HG03175 (cell line): ENCODE results near the gene DNAH7.
"Not testable (repeated sequence)": the region's sequence is repeated elsewhere in the genome, so short reads cannot be mapped to it uniquely, and the experiment has no call there.

Experiments used
- ATAC-seq: cut with Tn5 transposase; IDR thresholded peaks from one replicate; pipeline ENCODE4 v1.9.1; 2021; ENCODE audit warnings: mild to moderate bottlenecking, moderate library complexity; ENCODE audit not compliant: unreplicated experiment

DNAH7 gene

DNA sequence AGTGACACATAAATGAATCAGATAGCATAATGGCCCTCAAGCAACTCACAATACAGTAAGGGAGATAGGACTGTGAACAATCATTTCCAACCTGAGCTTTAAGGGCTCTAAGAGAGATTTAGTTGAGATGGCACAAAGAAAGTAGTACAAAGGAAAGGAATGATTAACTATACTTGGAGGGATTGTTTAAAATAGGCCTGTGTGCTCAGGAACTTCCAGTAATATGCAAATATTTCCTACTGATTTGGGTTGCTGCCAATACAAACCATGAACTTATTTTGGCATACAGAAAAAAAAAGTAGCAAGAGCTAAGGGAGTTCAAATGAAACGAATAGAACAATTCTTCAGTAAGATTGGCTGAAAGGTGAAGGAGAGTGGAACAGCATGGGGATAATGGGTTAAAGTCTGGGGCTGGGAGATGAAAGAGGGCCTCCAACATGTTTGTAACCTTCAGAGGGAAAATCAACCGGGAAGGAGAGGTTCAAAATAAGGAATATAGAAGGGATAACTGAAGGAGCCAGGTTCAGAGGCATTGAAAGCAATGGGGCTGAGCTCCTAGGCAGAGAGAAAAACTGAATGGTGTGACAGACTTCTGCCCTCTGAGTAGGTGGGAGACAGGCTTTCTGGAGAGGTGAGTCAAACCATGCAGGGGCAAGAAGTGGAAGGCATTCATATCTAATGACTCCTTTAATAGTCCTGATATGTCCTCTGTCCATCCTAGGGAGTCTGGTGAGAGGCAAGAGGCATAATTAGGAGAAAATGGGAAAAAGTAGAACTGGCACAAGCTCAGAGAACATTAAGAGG, 83.5 kb downstream of the DNAH7 start:
- no peak for ATAC-seq

DNA sequence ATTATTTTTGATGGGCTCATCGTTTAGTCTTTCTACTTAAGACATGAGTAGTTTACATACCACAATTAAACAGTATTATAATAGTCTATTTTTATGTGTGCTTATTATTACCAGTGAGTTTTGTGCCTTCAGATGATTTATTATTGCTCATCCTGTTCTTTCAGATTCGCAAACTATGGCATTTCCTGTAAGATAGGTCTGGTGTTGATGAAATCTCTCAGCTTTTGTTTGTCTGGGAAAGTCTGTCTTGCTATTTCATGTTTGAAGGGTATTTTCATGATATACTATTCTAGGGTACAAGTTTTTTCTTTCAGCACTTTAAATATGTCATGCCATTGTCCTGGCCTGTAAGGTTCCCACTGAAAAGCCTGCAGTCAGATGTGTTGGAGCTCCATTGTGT, 101.3 kb downstream of the DNAH7 start:
- no peak for ATAC-seq

DNA sequence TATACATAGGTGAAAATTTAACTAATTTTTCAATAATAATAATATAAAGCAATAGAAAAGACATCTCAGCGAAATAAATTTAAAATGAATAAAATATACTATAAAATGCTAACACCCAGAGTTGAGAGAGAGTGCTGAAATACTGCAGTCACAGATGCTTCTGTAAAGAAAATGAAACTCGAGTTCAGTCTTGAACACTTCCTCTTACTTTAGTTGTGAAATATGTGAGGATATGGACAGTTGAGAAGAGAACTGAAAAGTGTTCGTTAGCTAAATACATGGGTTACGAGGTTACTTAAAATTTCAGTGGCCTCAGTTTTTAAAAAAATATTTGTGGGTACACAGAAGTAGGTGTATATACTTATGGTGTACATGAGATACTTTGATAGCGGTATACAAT, 106.8 kb downstream of the DNAH7 start:
- ATAC-seq = peak; percentile 87

GRCh38 chr2:195959341-195959740, 109.3 kb downstream of the DNAH7 start:
- ATAC-seq = no peak

DNA sequence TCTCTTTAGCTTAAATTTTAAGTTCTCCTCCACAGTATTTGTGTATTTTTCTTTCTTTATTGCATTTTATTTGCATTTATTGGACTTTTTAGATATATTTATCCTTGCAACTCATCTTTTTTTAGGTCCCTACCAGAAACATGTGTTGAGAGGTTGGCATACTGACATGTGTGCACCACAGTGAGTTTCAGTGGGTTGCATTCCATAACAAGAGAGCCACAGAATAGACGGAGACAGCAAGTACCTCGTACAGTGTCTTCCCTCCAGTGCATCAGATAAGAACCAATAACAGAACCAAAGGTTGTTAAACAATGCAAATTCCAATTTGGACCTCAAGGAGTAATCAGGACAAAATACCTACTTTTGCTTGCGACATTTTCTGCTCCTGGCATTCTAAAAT, 111.9 kb downstream of the DNAH7 start:
- ATAC-seq = no peak

- ATAC-seq = no peak
Observed at GRCh38 chr2:195945056-195945455, 123.6 kb downstream of the DNAH7 start.

- ATAC-seq = no peak
Observed at GRCh38 chr2:195937176-195937575, 131.5 kb downstream of the DNAH7 start.

- no peak for ATAC-seq
Observed at GRCh38 chr2:195934484-195934883, 134.2 kb downstream of the DNAH7 start.

DNA sequence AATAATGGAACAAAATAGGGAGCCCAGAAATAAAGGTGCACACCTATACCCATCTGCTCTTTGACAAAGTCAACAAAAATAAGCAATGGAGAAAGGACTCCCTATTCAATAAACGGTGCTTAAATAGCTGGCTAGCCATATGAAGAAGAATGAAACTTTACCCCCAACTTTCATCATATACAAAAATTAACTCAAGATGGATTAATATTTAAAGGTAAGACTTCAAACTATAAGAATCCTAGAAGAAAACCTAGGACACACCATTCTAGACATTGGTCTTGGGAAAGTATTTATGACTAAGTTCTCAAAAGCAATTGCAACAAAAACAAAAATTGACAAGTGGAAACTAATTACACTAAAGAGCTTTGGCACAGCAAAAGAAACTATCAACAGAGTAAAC, 139.1 kb downstream of the DNAH7 start:
- no peak for ATAC-seq

DNA sequence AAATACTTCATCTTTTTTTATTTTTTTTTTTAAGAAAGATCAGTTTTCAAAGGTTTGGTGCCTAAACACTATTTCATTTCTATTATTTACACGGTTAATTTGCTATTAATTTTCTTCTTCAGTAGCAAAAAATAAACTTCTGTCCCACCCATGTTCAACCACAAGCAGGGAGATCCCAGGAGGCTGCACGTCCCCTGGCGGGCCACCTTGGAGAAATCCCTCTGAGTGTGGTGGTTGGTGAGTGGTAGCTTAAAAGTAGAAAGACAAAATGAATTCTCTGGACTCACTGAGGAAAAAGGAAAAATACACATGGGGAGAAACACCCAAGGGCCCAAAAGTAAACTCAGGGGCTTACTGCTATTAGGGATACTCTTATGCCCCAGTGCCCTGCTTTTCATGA, 143.5 kb downstream of the DNAH7 start:
- ATAC-seq = no peak

DNA sequence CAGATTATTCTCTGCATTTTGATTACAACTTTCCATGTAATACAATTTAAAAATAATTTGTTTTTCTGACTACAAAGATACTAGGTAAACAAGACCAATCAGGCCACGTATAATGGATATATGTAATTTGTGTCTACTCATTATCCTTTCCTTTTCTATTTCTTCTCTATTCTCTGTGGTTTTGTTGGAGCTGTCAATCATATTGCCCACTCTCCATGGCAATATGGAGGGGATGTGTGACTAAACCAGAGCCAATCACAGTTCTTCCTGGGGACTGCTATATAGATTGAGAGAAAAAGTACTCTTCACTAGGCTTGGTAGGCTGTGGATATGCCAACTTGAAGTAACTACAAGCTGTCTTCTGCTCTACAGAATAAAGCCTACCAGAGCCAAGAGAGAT, 144.7 kb downstream of the DNAH7 start:
- ATAC-seq = no peak

DNA sequence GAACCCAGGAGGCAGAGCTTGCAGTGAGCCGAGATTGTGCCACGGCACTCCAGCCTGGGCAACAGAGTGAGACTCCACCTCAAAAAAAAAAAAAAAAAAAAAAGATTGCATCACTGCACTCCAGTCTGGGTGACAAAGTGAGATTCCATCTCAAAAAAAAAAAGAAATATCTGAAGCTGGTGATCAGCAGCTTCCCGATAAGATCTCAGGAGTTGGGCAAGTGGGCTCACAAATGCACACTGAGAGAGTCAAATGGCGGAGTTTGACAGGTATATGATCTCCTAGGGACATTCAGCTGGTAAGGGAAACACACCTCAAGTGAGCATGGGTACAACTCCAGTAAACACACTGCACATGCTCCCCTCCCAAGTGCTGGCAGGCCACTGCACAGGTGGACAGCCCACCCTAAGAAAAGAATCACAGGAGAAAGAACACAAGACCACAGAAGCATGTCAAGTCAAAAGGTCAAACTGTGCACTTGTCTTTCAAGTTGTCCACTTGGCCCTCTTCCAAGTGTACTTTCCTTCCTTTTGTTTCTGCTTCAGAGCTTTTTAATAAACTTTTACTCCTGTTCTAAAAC, 151.5 kb downstream of the DNAH7 start:
- ATAC-seq = not testable (repeated sequence)

DNA sequence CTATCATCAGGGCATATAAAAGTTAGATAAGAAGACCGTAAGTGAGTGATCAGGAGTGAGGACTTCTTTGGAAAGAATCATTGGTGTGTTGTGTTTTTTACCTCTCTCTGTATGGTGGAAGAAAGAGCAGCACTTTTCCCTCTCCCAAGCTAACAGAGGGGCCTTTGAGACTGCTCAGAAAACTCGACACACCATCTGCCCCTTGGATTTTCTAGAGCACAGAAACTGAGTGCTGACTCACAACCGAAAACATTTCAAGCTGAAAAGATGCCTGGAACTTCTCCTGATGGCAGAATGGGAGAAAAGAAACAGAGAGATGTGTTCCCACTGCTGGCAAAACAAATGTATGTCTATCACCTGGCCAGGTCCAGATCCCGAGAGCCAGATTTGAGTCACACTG, 156.6 kb downstream of the DNAH7 start:
- ATAC-seq = no peak

DNA sequence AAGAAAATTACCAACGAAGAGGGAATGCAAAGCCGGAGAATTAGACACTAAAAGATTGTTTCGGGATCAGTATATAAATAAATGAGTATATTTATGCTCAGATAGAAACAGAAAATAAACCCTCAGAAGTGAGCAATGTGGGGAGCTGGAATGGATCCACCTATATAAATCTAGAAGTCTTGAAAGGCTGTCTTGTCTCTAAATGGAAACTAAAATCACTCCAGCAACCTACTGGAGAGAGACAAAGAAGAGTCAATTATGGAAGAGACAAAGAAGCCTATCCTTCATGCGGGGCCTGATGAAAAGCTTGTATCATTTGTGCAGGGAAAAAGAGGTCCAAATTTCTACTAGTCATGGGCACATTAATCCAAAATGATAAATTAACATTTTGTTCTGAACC, 158.1 kb downstream of the DNAH7 start:
- ATAC-seq = no peak

GRCh38 chr2:195909926-195910325, 158.7 kb downstream of the DNAH7 start:
- no peak for ATAC-seq

DNA sequence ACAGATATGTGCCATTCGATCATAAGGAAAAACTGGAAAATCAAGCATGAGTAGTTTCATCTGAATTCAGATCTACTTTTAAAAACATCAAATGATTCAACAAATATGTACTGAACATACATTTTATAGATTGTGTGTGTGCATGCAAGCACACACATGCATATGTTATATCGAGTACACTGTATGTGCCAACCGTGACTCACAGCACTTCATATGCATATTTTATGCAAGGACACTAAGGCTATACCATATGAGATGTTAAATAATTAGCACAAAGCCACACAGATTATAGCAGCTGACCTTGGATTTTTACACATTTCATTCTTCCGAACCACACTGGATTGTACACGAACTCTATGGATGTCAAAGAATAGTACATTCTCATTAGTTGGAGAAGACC, 161.2 kb downstream of the DNAH7 start:
- no peak for ATAC-seq

- no peak for ATAC-seq
Observed at GRCh38 chr2:195903956-195904355, 164.7 kb downstream of the DNAH7 start.

- ATAC-seq = no peak
Observed at GRCh38 chr2:195902857-195903256, 165.8 kb downstream of the DNAH7 start.

DNA sequence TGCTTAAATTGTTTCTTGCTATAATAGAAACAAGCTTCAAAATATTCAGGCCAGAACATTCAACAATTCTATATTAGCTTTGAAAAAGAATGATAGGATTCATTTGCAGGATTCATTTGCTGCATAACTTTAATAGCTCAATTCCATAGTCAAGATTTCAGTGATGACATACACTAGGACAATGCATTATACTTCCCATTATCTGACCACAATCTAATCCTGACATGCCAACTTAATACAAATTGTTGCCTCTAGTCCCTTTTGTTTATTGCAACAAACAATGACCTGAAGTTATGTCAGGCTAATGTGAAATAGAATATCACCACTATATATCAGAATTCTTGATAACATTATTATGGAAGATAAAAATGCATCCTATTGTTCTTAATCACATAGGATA, 169.4 kb downstream of the DNAH7 start:
- no peak for ATAC-seq

DNA sequence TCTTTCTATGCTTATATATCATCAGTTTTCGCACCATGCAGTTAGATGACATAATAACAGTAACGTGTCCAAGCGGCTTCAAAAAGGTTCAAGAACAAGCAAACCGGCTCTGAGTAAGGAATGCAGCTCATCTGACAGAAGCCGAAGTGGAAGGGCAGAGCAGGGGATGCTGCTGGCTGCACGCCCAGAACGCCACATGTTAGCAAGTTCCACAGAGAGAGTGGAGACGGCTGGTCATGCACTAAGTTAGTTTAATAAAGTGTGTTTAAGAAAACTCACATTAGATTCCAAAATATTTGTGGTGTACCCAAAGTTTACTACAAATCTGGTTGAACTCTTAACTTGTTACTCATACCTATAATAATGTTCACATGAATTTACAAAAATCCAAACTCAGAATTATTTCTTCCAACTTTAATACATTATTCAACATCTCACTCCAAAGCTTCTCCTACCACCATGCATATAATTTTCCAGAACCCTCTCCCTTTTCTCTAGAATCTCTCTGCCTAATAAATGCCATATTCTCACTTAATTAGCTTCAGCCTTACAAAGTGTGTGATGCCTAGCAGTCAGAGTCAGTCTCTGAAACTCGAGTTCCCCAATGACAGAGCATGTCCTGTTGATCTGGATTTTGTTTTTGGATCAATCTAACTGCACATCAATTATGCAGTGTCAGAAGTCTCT, 170.0 kb downstream of the DNAH7 start:
- no peak for ATAC-seq

DNA sequence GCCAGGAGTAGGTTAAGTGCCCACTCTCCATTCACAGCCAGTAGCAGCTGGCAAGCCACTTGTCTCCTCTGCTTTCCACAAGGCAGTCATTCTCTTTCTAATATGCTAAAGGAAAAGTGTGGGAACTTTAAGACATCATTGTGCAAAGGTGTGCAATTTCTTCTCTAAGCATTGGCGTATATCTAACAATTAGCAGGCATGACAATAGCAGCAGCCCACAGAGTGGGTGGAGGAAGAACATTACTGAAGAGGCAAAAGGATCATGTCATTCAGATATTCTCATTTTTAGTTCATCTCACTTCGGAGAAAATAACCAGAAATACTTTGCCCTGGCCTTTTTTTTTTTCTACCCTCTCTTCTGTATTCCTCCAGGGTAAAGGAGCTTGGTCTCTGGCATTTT, 177.6 kb downstream of the DNAH7 start:
- no peak for ATAC-seq

- no peak for ATAC-seq
Observed at GRCh38 chr2:195879153-195879552, 189.5 kb downstream of the DNAH7 start.
